Urothelium cell line (cell line): ENCODE results near the gene SLC9A7.
"Not testable (repeated sequence)": the region's sequence is repeated elsewhere in the genome, so short reads cannot be mapped to it uniquely, and the experiment has no call there.

Experiments
- DNase-seq: peaks from one replicate; pipeline ENCODE4 v3.0.0; 2011; ENCODE audit warnings: low spot score, mixed read lengths
- FAIRE-seq: peaks from 2 replicates; lab custom pipeline; 2011; peaks lifted over from hg19 to GRCh38; lab: Jason Lieb, UNC

The SLC9A7 gene

DNA sequence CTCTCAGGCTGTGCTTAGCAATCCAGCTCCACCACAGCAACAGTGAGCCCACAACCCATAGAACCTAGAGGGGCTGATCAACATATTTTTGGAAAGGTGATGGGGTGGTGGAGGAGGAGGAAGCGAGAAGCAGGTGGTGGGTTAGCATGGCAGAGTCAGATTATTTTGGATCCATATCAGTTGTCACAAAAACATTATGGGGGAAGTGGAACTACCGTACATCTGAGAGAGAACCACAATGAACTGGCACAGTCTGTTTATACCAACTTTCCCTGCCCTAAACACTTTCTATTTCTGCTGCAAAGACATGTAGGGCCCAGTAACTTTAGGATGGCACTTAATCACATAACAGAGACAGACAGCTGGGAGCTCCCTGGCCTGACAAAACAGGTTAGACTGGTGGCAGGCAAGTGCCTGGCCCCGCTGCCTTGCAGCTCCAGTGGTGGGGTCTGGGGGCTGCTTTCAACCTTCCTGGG is 4.3 kb downstream of the SLC9A7 start:
- DNase-seq (no peak), FAIRE-seq (no peak)

DNA sequence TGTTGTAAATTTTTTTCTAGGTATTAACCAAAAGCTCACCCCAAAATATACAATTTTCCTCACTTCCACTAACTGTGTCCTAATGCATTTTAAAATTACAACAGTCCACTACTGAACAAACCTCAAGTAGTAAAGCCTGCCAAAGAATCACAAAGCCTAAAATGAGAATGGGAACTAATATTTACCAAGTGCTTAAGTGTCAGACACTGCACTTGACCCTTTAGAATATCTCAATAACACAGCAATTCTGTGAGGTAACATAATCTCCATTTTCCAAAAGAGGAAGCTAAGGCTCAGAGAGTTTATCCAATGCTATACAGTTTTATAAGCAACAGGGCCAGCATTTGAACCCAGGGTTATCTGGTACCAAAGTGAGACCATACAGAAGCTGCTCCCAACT is 4.9 kb downstream of the SLC9A7 start:
- DNase-seq, result no peak
- no peak for FAIRE-seq

DNA sequence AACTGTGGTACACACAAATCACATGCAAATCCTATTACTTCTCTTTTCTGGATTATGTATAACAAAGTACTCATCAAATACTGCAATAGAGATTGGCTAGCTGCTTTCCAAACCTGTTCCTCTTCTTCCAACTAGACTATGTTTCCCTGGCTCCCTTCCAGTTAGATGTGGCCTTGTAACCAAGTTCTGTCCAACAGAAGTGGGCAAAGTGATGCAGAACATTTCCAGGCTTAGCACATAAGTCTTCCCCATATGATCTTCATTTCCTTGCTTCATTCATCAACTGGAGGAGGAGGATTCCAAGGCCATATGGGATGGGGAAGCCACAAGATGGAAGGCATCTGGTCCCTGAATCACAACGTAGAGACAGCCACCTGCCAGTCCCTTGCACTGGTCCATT is 8.0 kb downstream of the SLC9A7 start:
- no peak for FAIRE-seq

GRCh38 chrX:46744009-46744408 is 14.9 kb downstream of the SLC9A7 start:
- DNase-seq (no peak), FAIRE-seq (no peak)

More for the DNA sequence above, 8.0 kb downstream of the SLC9A7 start:
- DNase-seq, result no peak

- DNase-seq (no peak), FAIRE-seq (no peak)
These were observed 15.9 kb downstream of the SLC9A7 start for GRCh38 chrX:46743046-46743445.

DNA sequence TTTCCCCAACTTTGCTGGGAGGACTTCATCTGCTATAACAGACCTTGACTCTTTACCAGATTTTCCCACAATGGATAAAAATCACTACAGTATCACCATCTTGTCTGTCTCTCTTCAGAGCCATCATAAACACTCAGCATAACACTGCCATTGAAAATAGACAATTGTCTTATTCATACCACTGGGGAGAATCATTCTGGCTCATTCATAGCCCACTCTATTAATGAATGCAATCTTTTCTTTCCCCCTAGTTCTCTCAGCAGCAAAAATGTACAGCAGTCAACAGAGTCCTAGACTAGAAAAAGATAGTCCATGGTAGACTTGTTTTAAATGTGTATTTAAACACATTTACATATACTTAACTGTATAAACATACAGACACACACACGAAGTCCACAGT is 19.2 kb downstream of the SLC9A7 start:
- no peak for FAIRE-seq
- DNase-seq, result no peak

- no peak for FAIRE-seq
These were observed 21.5 kb downstream of the SLC9A7 start for GRCh38 chrX:46737462-46737861.

GRCh38 chrX:46737041-46737440 is 21.9 kb downstream of the SLC9A7 start:
- no peak for FAIRE-seq
- no peak for DNase-seq

More at GRCh38 chrX:46737462-46737861, 21.5 kb downstream of the SLC9A7 start:
- DNase-seq, result no peak

- FAIRE-seq (no peak), DNase-seq (no peak)
These were observed 23.3 kb downstream of the SLC9A7 start for GRCh38 chrX:46735622-46736021.

GRCh38 chrX:46733226-46733625 is 25.7 kb downstream of the SLC9A7 start:
- no peak for FAIRE-seq
- no peak for DNase-seq

- DNase-seq (no peak), FAIRE-seq (no peak)
These were observed 28.2 kb downstream of the SLC9A7 start for GRCh38 chrX:46730765-46731164.

- FAIRE-seq, result no peak
- DNase-seq, result no peak
These were observed 31.5 kb downstream of the SLC9A7 start for GRCh38 chrX:46727441-46727840.

DNA sequence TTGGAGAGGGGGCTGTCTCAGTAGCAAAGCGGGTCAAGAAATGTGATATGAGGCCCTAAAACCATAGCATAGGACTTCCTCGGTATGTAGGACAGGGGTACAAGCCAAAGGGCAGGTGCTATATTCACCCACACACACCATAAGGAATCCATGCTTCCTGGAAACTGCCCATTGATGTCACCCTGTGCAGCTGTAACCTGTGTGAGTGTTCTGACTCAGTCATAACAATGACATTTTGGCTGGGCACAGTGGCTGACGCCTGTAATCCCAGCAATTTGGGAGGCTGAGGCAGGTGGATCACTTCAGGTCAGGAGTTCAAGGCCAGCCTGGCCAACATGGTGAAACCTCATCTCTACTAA is 35.4 kb downstream of the SLC9A7 start:
- FAIRE-seq, DNase-seq: not testable (repeated sequence)

GRCh38 chrX:46722742-46723568 is 36.0 kb downstream of the SLC9A7 start:
- FAIRE-seq, result no peak

GRCh38 chrX:46716796-46717195 is 42.1 kb downstream of the SLC9A7 start:
- DNase-seq (no peak), FAIRE-seq (no peak)

More at GRCh38 chrX:46722742-46723568, 36.0 kb downstream of the SLC9A7 start:
- peak; percentile 28 for DNase-seq

DNA sequence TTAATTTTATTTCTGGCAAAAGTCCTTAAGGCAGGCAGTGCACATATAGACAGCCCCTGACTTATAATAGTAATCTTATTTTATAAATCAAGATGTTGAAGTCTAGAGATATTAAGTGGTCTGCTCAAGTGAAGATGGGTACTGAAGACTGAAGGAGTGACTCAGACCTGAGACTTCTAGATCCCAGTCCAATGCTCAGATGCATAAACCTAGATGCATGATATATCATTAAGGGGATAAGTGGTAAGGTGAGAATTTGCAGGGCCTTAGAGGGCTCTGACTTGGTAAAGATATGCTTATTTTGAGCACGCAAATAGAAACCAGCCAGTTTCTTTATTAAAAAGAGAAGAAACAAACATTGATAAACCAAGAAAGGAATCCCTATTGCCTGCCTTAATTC is 42.9 kb downstream of the SLC9A7 start:
- no peak for FAIRE-seq
- no peak for DNase-seq

- no peak for FAIRE-seq
- no peak for DNase-seq
These were observed 43.4 kb downstream of the SLC9A7 start for GRCh38 chrX:46715530-46715929.

- FAIRE-seq (no peak), DNase-seq (no peak)
These were observed 45.0 kb downstream of the SLC9A7 start for GRCh38 chrX:46713672-46714490.

DNA sequence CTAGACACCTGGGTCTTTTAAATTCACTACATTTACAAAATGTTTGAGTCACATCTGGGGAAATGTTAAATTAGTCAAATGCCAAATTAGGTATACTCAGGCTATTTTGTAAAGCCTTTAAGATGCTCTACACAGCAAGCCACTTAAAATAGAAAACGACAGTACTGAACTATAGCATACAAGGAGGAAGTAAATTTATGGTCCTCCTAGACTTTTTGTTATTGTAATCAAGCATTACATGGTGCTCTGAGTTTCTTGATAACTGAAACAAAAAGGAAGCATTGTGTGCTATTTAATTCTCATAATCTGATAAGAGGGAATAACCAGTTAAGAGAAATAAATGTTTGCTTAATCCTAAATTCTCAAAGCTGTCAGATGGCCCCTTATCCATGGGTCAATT is 46.2 kb downstream of the SLC9A7 start:
- DNase-seq (no peak), FAIRE-seq (no peak)

- no peak for FAIRE-seq
- no peak for DNase-seq
These were observed 47.8 kb downstream of the SLC9A7 start for GRCh38 chrX:46710927-46711623.

GRCh38 chrX:46710425-46710824 is 48.5 kb downstream of the SLC9A7 start:
- DNase-seq (peak; percentile 5), FAIRE-seq (no peak)
